HepG2 (cell line): ENCODE results near the gene RPL37. TPM values are rescaled to one million over a fixed set of nuclear protein-coding genes. Genes with fewer than 3 reads are reported as not detected.

Source experiments
- BORCS8-MEF2B ChIP-seq: sonication (generic); formaldehyde crosslinking; IDR thresholded peaks from 2 replicates; pipeline ENCODE4 v1.8.0; 2022; ENCODE audit warnings: mild to moderate bottlenecking, missing genetic modification reagents
- CREB1 ChIP-seq, 2 experiments: fragments of 450-650 bp in 1 of 2; IDR thresholded peaks; 2 replicates each; pipeline ENCODE4 v1.6.1; 2016 to 2017; ENCODE audit warnings: control low read depth in 1 of 2, mild to moderate bottlenecking in 1 of 2, missing compliant biosample characterization in 1 of 2, missing genetic modification characterization in 1 of 2
- HHEX ChIP-seq: IDR thresholded peaks from 2 replicates; pipeline ENCODE4 v1.6.1; 2016; ENCODE audit warnings: control low read depth
- HMG20A ChIP-seq: IDR thresholded peaks from 2 replicates; pipeline ENCODE4 v1.6.1; 2016; ENCODE audit warnings: borderline replicate concordance
- IKZF5 ChIP-seq: IDR thresholded peaks from 2 replicates; pipeline ENCODE4 v1.6.1; 2018; ENCODE audit warnings: missing genetic modification reagents, mild to moderate bottlenecking, missing compliant biosample characterization
- PAX8 ChIP-seq: sonication (generic); formaldehyde crosslinking; IDR thresholded peaks from 2 replicates; pipeline ENCODE4 v1.8.0; 2022; ENCODE audit warnings: mild to moderate bottlenecking, missing genetic modification reagents, borderline replicate concordance
- ZBTB7B ChIP-seq: sonication (generic); formaldehyde crosslinking; IDR thresholded peaks from 2 replicates; pipeline ENCODE4 v1.4.0; 2020; ENCODE audit warnings: missing genetic modification reagents
- ZMYM3 ChIP-seq: sonication (generic); formaldehyde crosslinking; IDR thresholded peaks from 2 replicates; pipeline ENCODE4 v1.5.1; 2020; ENCODE audit warnings: mild to moderate bottlenecking, missing genetic modification reagents
- ZNF142 ChIP-seq: sonication (generic); formaldehyde crosslinking; IDR thresholded peaks from 2 replicates; pipeline ENCODE4 v1.4.0; 2020; ENCODE audit warnings: missing genetic modification reagents
- ZNF331 ChIP-seq: sonication (generic); formaldehyde crosslinking; IDR thresholded peaks from 2 replicates; pipeline ENCODE4 v1.4.0; 2020; ENCODE audit warnings: missing genetic modification reagents
- polyA plus RNA-seq, 8 experiments: library from polyadenylated mRNA; depleted of rRNA in 3 of 8; stranded (reverse) in 7 of 8; unstranded in 1 of 8; fragments of >200 nt; fragmentation: Illumina TruSeq in 4 of 8; extraction: Trizol in 4 of 8; gene quantifications; 2 replicates each; pipeline versions ENCODE4 v1.2.1 to v1.2.3, GENCODE V29; 2011 to 2016; ENCODE audit warnings: low read depth in 4 of 8, missing spikeins in 1 of 8, mixed read lengths in 1 of 8; ENCODE audit not compliant: insufficient read depth in 1 of 8
- total RNA-seq, 5 experiments: library from RNA; depleted of rRNA; stranded (reverse); fragments of >200 nt; fragmentation: Illumina TruSeq; extraction: Trizol; gene quantifications; 2 replicates each; pipeline ENCODE4 v1.2.3, GENCODE V29; 2016; ENCODE audit warnings: low read depth in 1 of 5
- TF ChIP-seq, protein P1 (sequence below): sonication (generic); formaldehyde crosslinking; IDR thresholded peaks from 2 replicates; pipeline ENCODE4 v1.5.0; 2020; ENCODE audit warnings: mild to moderate bottlenecking, missing genetic modification reagents
- TF ChIP-seq, protein P2 (sequence below): sonication (generic); formaldehyde crosslinking; IDR thresholded peaks from 2 replicates; pipeline ENCODE4 v1.5.1; 2020; ENCODE audit warnings: missing genetic modification reagents, mild to moderate bottlenecking, borderline replicate concordance
- TF ChIP-seq, protein P3 (sequence below): IDR thresholded peaks from 2 replicates; pipeline ENCODE4 v1.6.1; 2016; ENCODE audit warnings: missing biosample characterization, missing genetic modification reagents, low read depth
- TF ChIP-seq, protein P4 (sequence below): sonication (generic); formaldehyde crosslinking; IDR thresholded peaks from 2 replicates; pipeline ENCODE4 v1.5.0; 2020; ENCODE audit warnings: missing genetic modification reagents

The RPL37 gene
- total and polyA plus RNA-seq, 2 of the 13 experiments (the other 11 are each of a cell fraction or from before 2014, with no cell fraction given) = 1,981 to 3,367 TPM

DNA sequence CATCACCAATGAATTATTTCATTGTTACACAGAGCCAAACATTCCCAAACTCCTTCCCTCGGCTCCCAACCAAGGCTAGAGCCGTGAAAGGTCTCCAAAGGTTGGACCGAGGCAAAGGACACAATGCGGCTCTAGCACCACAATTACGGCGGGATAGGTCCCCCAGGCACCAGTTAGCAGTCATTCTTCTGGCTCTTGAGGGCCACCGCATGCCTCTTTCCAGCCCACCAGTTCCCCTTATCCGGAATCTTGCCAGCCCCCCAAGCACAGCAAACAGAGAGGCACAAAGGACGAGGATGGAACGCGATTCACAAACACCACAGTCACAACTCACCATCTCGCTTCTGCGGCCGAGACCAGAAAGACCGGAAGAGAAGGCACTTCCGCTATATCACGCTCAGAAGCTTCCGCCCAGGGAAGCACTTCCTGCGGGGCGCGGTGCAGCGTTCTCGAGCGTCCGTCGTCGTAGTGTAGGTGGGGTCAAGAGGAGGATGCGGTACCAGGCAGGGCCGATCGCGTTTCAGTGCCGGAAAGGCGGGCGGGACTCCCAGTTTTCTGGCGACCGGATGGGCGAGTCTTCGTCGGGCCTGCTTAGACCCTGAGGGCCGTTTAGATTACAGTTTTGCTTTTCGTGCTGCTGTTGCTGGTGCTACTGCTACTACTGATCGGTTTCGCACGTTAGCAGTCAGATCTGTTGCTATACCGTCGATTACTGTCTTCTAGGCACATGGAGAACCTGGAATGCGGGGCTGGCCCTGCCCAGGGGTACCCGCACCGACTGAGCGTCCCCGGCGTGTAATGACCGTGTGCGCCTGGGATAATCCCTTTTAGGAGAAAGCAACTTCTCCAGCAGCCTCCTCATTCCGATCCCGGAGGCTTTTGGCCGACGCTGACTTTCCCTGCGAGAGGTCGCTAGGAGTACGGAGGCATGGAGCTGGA, at the start of gene RPL37 (continued):
- TF ChIP-seq IKZF5 (CRISPR knock-in tag) = peak; percentile 94
- no peak for TF ChIP-seq PAX8 (CRISPR knock-in tag)
- peak; percentile 80 for TF ChIP-seq CREB1 (IDR thresholded peaks at IDR 0.05)
- peak; percentile 81 for TF ChIP-seq CREB1 (CRISPR knock-in tag; IDR thresholded peaks at IDR 0.05)
- TF ChIP-seq HMG20A (CRISPR knock-in tag) = no peak
- peak; percentile 79; the same call in 1 of the 2 replicates for TF ChIP-seq ZMYM3 (CRISPR knock-in tag)
- TF ChIP-seq, protein P1, sequence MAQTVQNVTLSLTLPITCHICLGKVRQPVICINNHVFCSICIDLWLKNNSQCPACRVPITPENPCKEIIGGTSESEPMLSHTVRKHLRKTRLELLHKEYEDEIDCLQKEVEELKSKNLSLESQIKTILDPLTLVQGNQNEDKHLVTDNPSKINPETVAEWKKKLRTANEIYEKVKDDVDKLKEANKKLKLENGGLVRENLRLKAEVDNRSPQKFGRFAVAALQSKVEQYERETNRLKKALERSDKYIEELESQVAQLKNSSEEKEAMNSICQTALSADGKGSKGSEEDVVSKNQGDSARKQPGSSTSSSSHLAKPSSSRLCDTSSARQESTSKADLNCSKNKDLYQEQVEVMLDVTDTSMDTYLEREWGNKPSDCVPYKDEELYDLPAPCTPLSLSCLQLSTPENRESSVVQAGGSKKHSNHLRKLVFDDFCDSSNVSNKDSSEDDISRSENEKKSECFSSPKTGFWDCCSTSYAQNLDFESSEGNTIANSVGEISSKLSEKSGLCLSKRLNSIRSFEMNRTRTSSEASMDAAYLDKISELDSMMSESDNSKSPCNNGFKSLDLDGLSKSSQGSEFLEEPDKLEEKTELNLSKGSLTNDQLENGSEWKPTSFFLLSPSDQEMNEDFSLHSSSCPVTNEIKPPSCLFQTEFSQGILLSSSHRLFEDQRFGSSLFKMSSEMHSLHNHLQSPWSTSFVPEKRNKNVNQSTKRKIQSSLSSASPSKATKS (CRISPR knock-in tag) = peak; percentile 82; the same call in 1 of the 2 replicates
- no peak; the same call in 1 of the 2 replicates for TF ChIP-seq HHEX (CRISPR knock-in tag)
- TF ChIP-seq ZNF331 = peak; percentile 93
- peak; percentile 63; the same call in 1 of the 2 replicates for TF ChIP-seq ZNF142 (CRISPR knock-in tag)
- TF ChIP-seq, protein P2, sequence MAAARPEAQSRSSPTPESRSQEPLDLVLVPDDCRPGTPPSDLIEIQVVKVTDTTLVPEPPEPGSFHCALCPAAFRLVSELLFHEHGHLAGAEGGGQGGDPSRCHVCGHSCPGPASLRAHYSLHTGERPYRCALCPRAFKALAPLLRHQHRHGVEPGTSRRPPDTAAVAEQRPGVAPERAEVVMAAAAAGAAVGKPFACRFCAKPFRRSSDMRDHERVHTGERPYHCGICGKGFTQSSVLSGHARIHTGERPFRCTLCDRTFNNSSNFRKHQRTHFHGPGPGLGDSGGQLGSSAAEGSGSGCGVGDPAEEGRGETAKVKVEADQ (CRISPR knock-in tag) = peak; percentile 91; the same call in 1 of the 2 replicates
- peak; percentile 93; the same call in 1 of the 2 replicates for TF ChIP-seq BORCS8-MEF2B
- TF ChIP-seq ZBTB7B = peak; percentile 94
- TF ChIP-seq, protein P3, sequence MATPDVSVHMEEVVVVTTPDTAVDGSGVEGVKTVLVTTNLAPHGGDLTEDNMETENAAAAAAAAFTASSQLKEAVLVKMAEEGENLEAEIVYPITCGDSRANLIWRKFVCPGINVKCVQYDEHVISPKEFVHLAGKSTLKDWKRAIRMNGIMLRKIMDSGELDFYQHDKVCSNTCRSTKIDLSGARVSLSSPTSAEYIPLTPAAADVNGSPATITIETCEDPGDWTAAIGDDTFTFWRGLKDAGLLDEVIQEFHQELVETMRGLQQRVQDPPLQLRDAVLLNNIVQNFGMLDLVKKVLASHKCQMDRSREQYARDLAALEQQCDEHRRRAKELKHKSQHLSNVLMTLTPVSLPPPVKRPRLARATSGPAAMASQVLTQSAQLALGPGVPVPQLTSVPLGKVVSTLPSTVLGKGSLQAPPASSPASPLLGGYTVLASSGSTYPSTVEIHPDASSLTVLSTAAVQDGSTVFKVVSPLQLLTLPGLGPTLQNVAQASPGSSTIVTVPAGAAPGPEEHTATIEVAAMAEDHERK = peak; percentile 81
- TF ChIP-seq, protein P4, sequence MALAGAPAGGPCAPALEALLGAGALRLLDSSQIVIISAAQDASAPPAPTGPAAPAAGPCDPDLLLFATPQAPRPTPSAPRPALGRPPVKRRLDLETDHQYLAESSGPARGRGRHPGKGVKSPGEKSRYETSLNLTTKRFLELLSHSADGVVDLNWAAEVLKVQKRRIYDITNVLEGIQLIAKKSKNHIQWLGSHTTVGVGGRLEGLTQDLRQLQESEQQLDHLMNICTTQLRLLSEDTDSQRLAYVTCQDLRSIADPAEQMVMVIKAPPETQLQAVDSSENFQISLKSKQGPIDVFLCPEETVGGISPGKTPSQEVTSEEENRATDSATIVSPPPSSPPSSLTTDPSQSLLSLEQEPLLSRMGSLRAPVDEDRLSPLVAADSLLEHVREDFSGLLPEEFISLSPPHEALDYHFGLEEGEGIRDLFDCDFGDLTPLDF (CRISPR knock-in tag) = no peak; the same call in 1 of the 2 replicates
